NT2/D1 (cell line): ENCODE results near the gene ATP12A.

Source experiments
- SUZ12 ChIP-seq: IDR thresholded peaks from 2 replicates; pipeline ENCODE4 v1.6.1; 2011; ENCODE audit not compliant: insufficient read length, insufficient read depth; ENCODE audit errors: extremely low read depth
- YY1 ChIP-seq: IDR thresholded peaks from 2 replicates; pipeline ENCODE4 v1.6.1; 2011; ENCODE audit not compliant: insufficient read length, insufficient read depth
- ZNF274 ChIP-seq: IDR thresholded peaks from 2 replicates; pipeline ENCODE4 v1.6.1; 2011; ENCODE audit warnings: mild to moderate bottlenecking, low read depth, low read length

DNA sequence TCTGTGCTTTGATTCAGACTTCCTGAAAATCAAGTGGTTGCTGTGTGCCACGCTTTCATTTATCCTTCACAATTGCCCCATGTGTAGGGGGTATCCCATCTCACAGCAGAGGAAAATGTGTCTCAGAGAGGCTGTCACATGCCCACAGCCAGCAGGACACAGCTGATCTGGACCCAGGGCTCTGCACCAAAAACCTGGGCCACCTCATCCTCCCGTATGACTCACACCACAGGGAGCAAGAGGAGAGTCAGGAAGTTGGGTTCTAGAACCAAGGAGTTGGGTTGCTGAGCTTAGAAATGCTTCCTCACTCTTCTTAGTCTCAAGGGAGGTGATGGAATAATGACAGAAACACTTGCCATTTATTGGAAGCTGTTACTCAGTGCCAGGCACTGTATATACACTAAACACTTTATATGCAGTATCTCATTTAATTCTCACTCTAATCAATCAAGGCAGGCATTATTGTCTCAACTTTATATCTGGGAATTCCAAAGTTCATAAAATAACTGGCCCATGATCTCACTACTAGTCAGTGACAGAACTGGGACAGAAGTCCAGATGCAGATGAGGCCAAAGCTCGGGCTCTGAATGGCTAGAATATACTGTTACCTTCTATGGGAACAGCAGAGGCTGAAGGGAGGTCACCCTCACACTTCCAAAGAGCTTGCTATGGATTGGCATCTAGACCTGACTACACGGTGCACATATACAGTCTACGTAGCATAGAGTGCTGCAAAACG, 47.7 kb upstream of the ATP12A start:
- TF ChIP-seq ZNF274 (no peak), YY1 (no peak), SUZ12 (no peak)
